ENCODE results near the gene LUC7L.

The LUC7L gene

GRCh38 chr16:275786-276232 lies 46.6 kb upstream of the LUC7L start, which contains the start of gene RGS11:
RGS11 (minus strand) TSS chr16:275944; CDS start chr16:275911, 33 bp downstream.
- TF ChIP-seq CTCF (IDR thresholded peaks at IDR 0.05; ENCODE audit: low read length) (no peak), EZH2 (IDR thresholded peaks at IDR 0.05; ENCODE audit: borderline replicate concordance, low read length) (no peak)
- Histone ChIP-seq H3F3A (ENCODE audit: insufficient read depth, low read length) (no peaks in the 10 kb centered on the region), H3K9ac (ENCODE audit: low read length) (no peak within 1 kb of the TSS), H3K4me3 (ENCODE audit: low read depth, low read length, poor library complexity, severe bottlenecking) (peak within 1 kb of the TSS; percentile 47), H3K27me3 (ENCODE audit: insufficient read depth, low read length) (peaks cover 7% of the 10 kb centered on the region; the same call in 1 of the 2 replicates), H3K9me3 (ENCODE audit: low read length) (no peaks in the 10 kb centered on the region), H2AFZ (ENCODE audit: low read length) (no peak within 1 kb of the TSS), H3K4me1 (ENCODE audit: insufficient read depth, low read length, severe bottlenecking) (peaks cover 9% of the 10 kb centered on the region), H3K36me3 (ENCODE audit: insufficient read depth, low read length) (no peaks in the 10 kb centered on the region), H4K20me1 (ENCODE audit: insufficient read depth, low read length) (no peaks in the 10 kb centered on the region), H3K27ac (ENCODE audit: low read depth, low read length, poor library complexity, severe bottlenecking) (no peak within 1 kb of the TSS), H3K9me2 (ENCODE audit: low read depth, low read length) (no peaks in the 10 kb centered on the region), H3K4me2 (ENCODE audit: low read length) (peak within 1 kb of the TSS; percentile 64), H3K79me2 (ENCODE audit: insufficient read depth, low read length) (no peaks in the 10 kb centered on the region)

- H3F3A ChIP-seq (ENCODE audit: insufficient read depth, low read length) = no peaks in the 10 kb centered on the region
- no peak overlapping the region for H3K27ac ChIP-seq (ENCODE audit: low read depth, low read length, poor library complexity, severe bottlenecking)
- H3K27me3 ChIP-seq (ENCODE audit: insufficient read depth, low read length) = peaks cover 11% of the 10 kb centered on the region; the same call in 1 of the 2 replicates
- no peaks in the 10 kb centered on the region for H3K79me2 ChIP-seq (ENCODE audit: insufficient read depth, low read length)
- H3K36me3 ChIP-seq (ENCODE audit: insufficient read depth, low read length) = no peaks in the 10 kb centered on the region
- H3K4me1 ChIP-seq (ENCODE audit: insufficient read depth, low read length, severe bottlenecking) = peaks cover 9% of the 10 kb centered on the region
- no peaks in the 10 kb centered on the region for H4K20me1 ChIP-seq (ENCODE audit: insufficient read depth, low read length)
- no peak overlapping the region for H3K9ac ChIP-seq (ENCODE audit: low read length)
- no peak overlapping the region for H2AFZ ChIP-seq (ENCODE audit: low read length)
- peak overlapping the region; percentile 64 for H3K4me2 ChIP-seq (ENCODE audit: low read length)
- H3K4me3 ChIP-seq (ENCODE audit: low read depth, low read length, poor library complexity, severe bottlenecking) = peak overlapping the region; percentile 47
- TF ChIP-seq CTCF (IDR thresholded peaks at IDR 0.05; ENCODE audit: low read length) (no peak), EZH2 (IDR thresholded peaks at IDR 0.05; ENCODE audit: borderline replicate concordance, low read length) (no peak)
- no peaks in the 10 kb centered on the region for H3K9me2 ChIP-seq (ENCODE audit: low read depth, low read length)
- no peaks in the 10 kb centered on the region for H3K9me3 ChIP-seq (ENCODE audit: low read length)
These were observed 45.9 kb upstream of the LUC7L start for GRCh38 chr16:275041-275641.

DNA sequence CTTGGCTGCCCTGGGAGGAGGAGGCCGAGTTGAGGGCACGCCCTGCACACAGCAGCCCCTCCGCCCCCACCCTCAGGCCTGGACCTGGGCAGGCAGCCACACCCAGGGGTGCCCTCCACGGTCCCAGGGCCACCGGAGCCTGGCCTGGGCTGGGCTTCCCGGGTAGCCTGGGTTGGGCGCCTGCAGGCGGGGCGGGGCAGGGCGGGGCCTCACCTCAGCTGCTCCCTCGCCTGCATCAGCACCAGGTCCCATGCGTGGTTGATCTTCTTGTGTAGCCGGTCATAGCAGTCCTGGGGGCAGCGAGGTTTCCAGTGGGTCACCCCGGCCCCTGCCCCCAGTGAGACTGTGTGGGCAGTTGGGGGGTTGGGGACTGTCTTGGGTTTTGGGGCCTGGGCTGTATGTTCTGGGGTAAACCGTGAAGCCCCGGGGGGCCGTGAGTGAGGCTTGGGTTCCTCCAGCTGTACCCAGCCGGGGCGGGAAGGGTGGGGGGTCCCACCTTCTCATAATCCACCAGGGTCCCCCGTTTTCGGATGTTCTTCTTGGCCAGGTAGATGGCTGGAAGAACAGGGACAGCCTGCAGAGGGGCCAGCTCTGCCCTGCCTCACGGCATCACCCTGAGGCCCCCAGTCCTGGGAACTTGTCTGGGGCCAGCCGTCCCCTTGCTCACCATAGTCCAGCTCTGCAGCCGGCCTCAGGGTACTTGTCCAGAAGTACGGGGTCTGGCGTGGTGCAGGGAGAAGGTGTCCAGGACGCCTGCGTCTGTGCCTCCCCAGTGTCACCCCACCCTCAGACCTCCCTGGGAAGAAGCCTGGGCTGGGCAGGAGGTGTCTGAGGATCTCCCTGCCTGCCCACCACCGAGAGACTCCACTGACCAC lies 44.5 kb upstream of the LUC7L start:
- Histone ChIP-seq H3K4me2 (ENCODE audit: low read length) (no peak overlapping the region; the same call in 1 of the 2 replicates), H4K20me1 (ENCODE audit: insufficient read depth, low read length) (no peaks in the 10 kb centered on the region), H3K9ac (ENCODE audit: low read length) (no peak overlapping the region), H3K9me3 (ENCODE audit: low read length) (no peaks in the 10 kb centered on the region), H3K79me2 (ENCODE audit: insufficient read depth, low read length) (no peaks in the 10 kb centered on the region), H3K4me3 (ENCODE audit: low read depth, low read length, poor library complexity, severe bottlenecking) (no peak overlapping the region), H3K9me2 (ENCODE audit: low read depth, low read length) (no peaks in the 10 kb centered on the region), H3K4me1 (ENCODE audit: insufficient read depth, low read length, severe bottlenecking) (peaks cover 9% of the 10 kb centered on the region), H2AFZ (ENCODE audit: low read length) (no peak overlapping the region), H3K27ac (ENCODE audit: low read depth, low read length, poor library complexity, severe bottlenecking) (no peak overlapping the region), H3K27me3 (ENCODE audit: insufficient read depth, low read length) (peaks cover 12% of the 10 kb centered on the region; the same call in 1 of the 2 replicates), H3F3A (ENCODE audit: insufficient read depth, low read length) (no peaks in the 10 kb centered on the region), H3K36me3 (ENCODE audit: insufficient read depth, low read length) (no peaks in the 10 kb centered on the region)
- TF ChIP-seq CTCF (IDR thresholded peaks at IDR 0.05; ENCODE audit: low read length) = no peak
- no peak for TF ChIP-seq EZH2 (IDR thresholded peaks at IDR 0.05; ENCODE audit: borderline replicate concordance, low read length)

All from OCI-LY1 (cell line).